ENCODE data around the gene PTPN1.
"Not testable (repeated sequence)": the region's sequence is repeated elsewhere in the genome, so short reads cannot be mapped to it uniquely, and the experiment has no call there.

Gene PTPN1

GRCh38 chr20:50559149-50559548 is 49.0 kb downstream of the PTPN1 start:
- DNase-seq, result no peak

DNA sequence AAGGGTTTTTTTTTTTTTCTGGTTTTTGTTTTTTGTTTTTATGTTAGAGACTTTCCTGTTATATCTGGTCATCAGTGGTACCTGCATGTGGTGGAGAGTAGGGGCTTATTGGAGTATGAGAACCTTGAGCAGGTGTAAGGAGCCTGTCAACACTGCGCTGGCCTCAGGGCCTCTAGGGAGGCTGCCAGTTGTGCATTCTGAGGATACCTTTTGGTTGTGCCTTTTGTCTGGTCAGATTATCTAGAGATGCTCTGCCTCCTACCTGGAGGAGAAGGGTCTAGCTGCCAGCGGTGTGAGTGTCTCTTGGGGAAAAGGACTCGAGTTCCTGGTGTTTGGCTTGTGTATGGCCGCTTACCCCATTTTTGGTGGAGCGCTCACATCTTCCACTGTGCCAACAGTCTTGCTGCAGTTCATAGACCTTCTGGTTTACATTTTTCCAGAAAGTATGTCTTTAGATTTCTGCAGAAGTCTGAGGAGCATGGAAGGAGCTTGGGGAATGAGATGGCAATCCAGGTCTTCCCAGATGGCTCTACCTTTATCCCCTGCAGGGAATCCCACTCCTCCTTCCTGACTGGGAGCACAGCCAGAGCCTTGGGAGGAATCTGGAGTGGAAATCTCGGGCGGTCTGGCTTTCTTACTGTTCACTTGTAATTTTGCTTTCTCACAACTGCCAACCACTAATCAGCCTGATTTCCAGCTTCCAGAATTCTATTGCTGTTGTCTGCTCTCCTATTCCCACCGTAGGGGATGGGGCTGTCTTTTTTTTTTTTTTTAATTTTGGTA is 49.9 kb downstream of the PTPN1 start:
- DNase-seq, result no peak

DNA sequence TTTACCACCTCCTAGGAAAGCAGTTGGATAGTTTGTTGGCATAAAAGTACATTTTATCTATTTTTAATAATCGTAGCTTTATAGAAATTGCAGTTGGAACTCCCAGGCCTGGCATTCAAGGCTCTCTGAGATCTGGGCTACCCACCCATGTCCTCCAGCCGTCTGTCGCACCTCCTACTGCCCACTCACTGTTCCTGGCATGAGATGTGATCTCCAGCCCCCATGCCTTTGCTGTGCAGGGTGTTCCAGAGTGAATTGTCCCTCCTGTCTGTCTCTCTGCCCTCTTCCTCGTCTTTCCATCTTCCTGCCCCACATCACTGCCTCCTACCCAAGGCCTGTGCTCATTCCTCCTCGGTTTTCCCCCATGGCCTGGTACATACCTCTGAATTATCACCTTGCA is 50.7 kb downstream of the PTPN1 start:
- DNase-seq, result no peak

DNA sequence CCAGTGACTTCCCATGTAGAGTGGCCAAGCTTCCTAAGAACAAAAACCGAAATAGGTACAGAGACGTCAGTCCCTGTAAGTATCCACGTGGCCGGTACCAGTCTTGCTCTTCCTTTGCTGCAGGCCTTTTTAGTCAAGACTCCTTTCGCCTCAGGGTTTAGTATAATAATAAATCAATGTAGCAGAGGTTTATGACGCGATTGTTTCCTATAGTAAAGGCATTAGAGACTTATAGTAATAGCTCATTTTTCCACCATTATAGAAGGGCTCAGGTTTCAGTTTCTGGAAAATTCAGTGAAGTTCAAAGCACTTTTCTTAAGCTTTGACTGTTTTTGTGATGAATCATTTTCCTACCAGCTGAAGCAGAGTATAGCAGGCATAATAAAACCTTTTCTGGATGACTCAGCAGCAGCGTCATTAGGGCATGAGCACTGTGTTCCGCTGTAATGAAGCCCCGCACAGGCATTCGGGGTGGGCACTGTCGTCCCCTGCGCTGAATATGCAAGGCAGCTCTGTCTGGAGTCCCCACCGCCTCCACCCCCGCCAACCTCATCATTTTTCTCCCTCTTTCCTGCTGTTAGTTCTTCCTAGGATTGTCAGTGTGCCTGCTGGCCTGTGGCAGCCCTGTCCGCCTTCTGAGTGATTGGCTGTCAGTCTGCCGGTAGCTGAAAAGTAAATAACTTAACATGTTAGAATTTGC is 51.3 kb downstream of the PTPN1 start:
- DNase-seq, result peak; percentile 97

- DNase-seq, result no peak
These were observed 52.1 kb downstream of the PTPN1 start for GRCh38 chr20:50562262-50562701.

- no peak for DNase-seq
These were observed 53.2 kb downstream of the PTPN1 start for GRCh38 chr20:50563133-50563944.

GRCh38 chr20:50565383-50565782 is 55.2 kb downstream of the PTPN1 start:
- no peak for DNase-seq

GRCh38 chr20:50565871-50566270 is 55.7 kb downstream of the PTPN1 start:
- no peak for DNase-seq

- DNase-seq, result no peak
These were observed 57.8 kb downstream of the PTPN1 start for GRCh38 chr20:50567860-50568548.

- DNase-seq, result no peak
These were observed 58.4 kb downstream of the PTPN1 start for GRCh38 chr20:50568549-50568942.

- not testable (repeated sequence) for DNase-seq
These were observed 59.3 kb downstream of the PTPN1 start for GRCh38 chr20:50569487-50569863.

DNA sequence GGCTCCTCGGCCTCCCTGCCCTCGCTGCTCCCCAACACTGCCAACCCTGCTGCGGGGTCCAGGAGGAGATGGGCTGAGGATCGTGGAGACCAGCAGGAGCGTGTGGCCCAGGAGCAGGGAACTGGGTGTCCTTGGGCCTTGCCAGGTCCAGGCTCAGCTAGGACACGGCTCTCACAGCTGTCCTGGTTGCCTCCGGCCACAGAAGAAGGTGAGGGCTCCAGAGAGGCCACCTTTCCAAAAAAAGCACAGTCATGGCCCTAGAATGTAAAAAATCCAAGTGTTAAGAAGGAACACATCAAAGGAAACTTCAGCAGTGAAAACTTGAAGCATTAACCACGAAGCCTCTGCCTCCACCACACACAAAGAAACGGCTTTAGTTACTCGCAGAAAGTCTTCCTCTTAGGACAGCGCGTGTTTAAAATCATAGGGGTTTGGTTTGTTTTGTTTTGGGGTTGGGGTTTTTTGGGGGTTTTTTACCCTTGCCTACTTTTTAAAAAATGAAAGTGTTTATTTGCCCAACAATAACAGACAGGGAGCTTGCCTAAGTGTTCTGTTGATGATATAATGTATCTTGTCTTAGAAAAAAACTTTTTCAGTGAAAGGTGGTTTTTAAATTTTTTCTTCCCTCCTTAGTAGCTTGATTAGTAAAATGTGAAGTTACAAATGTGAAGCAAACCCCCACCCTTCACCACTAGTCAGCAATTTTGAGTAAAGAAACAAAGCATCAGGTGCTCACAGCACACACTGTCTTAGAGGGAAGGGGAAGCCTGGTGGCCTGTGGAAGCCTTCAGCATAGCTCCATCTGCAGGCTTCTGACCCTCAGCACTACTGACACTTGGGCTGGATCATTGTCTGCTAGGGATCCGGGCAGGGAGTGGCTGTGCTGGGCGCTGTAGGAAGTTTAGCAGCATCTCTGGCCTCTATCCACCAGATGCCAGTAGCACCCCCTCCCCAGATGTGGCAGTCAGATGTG is 60.0 kb downstream of the PTPN1 start:
- DNase-seq, result no peak

- DNase-seq, result no peak
These were observed 61.3 kb downstream of the PTPN1 start for GRCh38 chr20:50571466-50571865.

DNA sequence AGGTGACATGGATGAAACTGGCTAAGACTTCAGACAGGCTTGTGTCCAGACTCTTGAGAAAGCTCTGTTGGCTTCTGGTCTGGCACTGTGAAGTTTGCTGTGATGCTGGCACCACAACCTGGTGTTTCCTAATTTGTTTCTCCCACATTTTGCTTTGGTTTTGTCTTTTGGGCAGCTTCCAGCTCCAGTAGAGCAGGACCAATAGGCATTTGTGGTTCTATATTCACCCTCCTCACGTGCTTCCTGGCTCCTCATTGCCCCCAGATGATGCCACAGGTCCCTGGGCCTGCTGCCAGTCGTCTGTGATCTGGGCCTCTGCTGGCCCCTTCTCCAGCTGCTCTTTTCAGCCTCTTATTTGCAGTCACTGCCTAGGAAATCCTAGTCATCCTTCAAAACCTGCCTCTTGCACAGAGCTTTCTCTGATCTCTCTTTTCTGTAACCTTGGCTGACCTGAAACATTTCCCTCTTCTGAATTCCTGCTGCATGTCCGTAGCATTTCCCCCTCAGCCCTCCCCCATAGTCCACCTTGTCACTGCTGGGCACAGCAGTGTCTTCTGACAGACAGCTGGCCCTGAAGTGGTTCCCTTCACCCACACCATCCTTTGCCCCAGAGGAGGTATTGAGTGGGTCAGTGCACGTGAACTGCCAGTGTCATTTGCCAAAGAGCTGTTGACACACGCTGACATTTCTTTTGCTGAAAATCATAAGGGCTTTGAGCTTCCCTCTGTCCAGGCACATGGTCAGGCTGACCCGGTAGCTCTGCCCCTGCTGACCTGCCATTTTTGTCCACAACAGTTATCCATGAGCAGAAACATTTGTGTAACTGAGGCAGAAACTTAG is 63.0 kb downstream of the PTPN1 start:
- peak; percentile 59 for DNase-seq

DNA sequence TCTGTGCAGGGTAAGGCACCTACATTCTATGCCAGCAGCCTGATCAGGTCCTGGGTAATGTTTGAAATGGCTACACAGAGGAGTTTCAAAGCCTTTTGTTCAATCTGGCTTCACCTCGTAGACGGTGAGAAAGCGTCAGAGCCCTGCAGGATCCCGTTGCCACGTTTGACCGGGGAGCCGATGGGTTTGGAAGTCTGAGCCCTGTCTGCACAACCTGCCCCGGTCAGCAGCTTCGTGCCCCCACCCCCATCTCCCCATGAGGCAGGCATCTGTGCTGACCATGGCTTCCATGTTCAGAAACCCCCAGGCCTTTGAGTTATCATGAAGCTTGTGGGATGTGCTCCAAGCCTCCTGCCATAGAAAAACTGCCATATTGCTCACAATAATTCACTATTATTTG is 63.9 kb downstream of the PTPN1 start:
- no peak for DNase-seq

GRCh38 chr20:50574586-50574985 is 64.4 kb downstream of the PTPN1 start:
- DNase-seq, result no peak

DNA sequence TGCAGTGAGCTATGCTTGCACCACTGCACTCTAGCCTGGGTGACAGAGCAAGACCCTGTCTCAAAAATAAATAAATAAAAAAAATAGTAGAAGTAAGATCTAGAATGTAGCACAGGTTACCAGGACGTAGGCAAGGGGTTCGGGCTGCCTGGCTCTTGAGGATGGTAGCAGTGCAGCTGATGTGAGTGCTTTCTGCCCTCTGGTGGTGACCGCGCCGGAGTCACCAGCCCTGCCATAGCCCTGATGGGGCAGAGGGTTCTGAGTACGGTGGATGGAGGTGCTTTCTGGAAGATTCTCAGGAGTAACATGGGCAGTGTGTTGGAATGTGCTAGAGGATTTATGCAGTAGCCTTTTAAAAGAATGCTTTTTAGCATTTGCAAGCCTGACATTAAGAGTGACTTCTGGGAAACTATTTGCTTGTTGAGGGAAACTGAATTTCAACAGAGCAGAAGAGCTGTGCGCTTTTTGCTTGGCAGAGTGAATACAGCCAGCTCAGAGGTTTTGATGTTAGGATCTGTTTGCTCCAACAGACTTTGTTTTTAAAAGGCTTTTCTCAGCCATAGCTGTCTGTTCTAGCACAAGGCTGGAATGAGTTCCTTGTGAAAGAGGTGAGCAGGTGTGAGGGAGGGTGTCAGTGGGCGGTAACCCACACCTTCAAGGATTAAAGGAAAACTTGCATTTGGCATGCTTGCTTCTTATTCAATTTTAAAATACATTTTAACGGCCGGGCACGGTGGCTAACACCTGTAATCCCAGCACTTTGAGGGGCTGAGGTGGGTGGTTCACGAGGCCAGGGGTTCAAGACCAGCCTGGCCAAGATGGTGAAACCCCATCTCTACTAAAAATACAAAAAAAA is 65.9 kb downstream of the PTPN1 start:
- DNase-seq, result peak; percentile 51

- no peak for DNase-seq
These were observed 67.2 kb downstream of the PTPN1 start for GRCh38 chr20:50577175-50578018.
